Astrocyte of the cerebellum (primary cell): ENCODE measurements around the gene HASPIN.
"Not testable (repeated sequence)": the region's sequence is repeated elsewhere in the genome, so short reads cannot be mapped to it uniquely, and the experiment has no call there.

Experiments used
- DNase-seq: peaks from one replicate; pipeline ENCODE4 v3.0.0-alpha.2; 2011; ENCODE audit warnings: low read depth
- H3K4me3 ChIP-seq: 2 replicates; pipeline ENCODE4 v1.5.1; 2011; ENCODE audit warnings: mild to moderate bottlenecking, low read depth, low read length, moderate library complexity
- in situ Hi-C: cut with HindIII; loops from 2 replicates; pipeline ENCODE4 v1.10.0; 2017; ENCODE audit warnings: low sequenced_read_pairs
- TF ChIP-seq, protein P1 (sequence below): IDR thresholded peaks from 2 replicates; pipeline ENCODE4 v1.5.1; 2012; ENCODE audit warnings: low read length, low read depth, moderate library complexity, mild to moderate bottlenecking; ENCODE audit errors: missing control alignments

The HASPIN gene

DNA sequence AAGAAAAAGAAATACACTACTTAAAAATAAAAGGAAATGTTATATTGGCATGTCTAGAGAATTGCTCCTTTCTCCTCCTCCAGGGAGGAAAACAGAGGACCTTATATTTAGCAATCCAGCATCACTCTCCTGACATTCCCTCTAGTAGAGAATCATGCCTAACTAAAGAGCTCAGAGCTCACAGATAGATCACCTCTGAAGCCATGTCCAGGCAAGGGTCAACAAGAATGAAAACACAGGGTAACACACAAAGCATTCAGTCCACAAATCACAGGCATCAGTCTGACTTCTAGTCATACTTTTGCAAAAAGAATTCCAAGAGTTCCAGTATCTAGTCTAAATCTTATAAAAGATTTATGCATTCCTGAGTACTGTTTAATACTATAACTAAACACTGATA lies 4.4 kb upstream of the HASPIN start:
- H3K4me3 ChIP-seq = no peak overlapping the region
- no peak for DNase-seq
- TF ChIP-seq, protein P1, sequence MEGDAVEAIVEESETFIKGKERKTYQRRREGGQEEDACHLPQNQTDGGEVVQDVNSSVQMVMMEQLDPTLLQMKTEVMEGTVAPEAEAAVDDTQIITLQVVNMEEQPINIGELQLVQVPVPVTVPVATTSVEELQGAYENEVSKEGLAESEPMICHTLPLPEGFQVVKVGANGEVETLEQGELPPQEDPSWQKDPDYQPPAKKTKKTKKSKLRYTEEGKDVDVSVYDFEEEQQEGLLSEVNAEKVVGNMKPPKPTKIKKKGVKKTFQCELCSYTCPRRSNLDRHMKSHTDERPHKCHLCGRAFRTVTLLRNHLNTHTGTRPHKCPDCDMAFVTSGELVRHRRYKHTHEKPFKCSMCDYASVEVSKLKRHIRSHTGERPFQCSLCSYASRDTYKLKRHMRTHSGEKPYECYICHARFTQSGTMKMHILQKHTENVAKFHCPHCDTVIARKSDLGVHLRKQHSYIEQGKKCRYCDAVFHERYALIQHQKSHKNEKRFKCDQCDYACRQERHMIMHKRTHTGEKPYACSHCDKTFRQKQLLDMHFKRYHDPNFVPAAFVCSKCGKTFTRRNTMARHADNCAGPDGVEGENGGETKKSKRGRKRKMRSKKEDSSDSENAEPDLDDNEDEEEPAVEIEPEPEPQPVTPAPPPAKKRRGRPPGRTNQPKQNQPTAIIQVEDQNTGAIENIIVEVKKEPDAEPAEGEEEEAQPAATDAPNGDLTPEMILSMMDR = no peak
- in situ Hi-C loops = no loop called here

DNA sequence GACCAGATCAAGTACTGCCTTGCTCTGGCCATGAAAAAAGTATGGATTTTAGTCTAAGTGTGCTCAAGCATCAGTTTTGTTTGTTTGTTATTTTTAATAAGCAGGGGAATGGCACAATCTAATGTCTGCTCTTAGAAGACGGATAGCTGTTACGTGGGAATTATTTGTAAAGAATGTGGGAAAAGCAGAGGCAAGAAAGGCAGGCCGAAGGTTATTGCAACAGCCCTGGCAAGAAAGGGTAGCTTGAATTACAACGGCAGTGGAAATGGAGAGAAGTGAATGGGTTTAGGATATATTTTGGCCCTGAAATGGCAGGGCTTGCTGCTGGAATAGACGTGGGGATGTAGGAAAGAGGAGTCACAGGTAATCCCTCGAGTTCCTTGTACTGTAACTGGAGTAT lies 987 bp upstream of the HASPIN start:
- DNase-seq = no peak
- in situ Hi-C loops = no loop called here
- H3K4me3 ChIP-seq = peak overlapping the region; percentile 78
- TF ChIP-seq, protein P1 = no peak

DNA sequence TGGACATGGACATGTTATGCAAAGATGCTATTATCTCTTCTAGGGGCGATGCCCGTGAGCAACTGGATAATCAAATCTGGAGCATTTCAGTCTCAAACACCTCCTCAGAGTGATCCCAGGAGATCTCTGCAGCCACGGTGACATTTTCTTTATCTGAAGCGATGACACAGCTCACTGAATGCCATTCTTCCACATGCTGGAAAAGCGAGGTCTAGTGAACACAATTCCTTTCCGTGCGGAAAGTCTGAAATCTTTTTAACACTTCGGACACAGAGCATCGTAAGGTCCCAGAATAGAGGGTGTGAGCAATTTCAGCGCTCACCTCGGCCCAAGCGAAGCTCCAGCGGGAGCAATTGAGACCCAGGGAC lies 531 bp upstream of the HASPIN start:
- TF ChIP-seq, protein P1 = no peak
- peak overlapping the region; percentile 78 for H3K4me3 ChIP-seq
- in situ Hi-C loops = no loop called here
- DNase-seq = no peak

DNA sequence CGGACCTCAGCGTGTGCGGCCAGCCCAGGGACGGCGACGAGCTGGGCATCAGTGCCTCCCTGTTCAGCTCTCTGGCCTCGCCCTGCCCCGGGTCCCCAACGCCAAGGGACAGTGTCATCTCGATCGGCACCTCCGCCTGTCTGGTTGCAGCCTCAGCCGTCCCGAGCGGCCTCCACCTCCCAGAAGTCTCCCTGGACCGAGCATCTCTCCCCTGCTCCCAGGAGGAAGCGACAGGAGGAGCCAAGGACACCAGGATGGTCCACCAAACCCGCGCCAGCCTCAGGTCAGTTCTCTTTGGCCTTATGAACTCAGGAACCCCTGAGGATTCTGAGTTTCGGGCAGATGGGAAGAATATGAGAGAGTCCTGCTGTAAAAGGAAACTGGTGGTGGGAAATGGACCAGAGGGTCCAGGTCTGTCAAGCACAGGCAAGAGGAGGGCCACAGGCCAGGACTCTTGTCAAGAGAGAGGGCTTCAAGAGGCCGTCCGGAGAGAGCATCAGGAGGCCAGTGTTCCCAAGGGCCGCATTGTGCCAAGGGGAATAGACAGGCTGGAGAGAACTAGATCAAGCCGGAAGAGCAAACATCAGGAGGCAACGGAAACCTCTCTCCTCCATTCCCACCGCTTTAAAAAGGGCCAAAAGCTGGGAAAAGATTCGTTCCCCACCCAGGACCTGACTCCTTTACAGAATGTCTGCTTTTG lies 825 bp downstream of the HASPIN start:
- DNase-seq = no peak
- in situ Hi-C loops = no loop called here
- H3K4me3 ChIP-seq = peak overlapping the region; percentile 78
- TF ChIP-seq, protein P1 = no peak

DNA sequence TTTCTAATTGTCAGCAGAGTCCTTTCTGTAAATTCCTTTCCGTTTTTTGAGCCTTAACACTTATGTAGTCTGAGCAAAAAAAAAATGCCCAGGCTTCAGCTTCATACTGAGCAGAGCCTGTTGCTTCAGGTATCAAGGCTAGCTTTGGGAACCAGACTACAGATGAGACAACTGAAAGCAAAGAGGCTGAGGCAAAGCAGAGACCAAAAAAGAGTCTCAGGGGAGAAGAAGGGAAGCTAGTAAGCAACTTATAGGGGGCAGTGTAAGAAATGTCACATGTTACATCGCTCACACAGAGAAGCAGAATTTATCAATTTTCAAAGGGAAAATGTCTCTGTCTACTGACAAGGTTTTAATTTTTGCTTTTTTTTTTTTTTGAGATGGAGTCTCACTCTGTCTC lies 3.3 kb downstream of the HASPIN start:
- TF ChIP-seq, protein P1 = no peak
- DNase-seq = no peak
- in situ Hi-C loops = no loop called here
- H3K4me3 ChIP-seq = no peak overlapping the region

DNA sequence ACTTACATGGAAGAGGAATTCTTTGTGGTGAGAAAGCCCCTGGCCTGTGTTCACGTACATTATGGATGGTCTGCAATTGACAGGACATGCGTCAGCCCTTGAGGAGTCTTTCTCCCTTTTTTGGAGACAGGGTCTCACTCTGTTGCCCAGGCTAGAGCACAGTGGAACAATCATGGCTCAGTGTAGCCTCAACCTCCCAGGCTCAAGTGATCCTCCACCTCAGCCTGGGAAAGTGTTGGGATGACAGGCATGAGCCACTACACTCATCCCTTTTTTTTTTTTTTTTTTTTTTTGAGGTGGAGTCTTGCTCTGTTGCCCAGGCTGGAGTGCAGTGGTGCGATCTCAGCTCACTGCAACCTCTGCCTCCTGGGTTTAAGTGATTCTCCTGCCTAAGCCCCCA lies 4.4 kb downstream of the HASPIN start:
- H3K4me3 ChIP-seq, in situ Hi-C loops: not testable (repeated sequence)

DNA sequence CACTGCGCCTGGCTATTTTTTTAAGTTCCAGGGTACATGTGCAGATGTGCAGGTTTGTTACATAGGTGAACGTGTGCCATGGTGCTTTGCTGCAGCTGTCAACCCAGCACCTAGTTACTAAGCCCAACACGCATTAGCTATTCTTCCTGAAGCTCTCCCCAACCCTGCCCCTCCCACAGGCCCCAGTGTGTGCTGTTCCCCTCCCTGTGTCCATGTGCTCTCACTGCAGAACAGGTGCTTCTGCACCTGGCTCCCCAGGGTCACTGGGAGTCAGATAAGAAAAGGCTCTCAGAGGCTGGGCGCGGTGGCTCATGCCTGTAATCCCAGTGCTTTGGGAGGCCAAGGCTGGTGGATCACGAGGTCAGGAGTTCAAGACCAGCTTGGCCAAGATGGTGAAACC lies 6.2 kb downstream of the HASPIN start:
- in situ Hi-C loops = no loop called here
- DNase-seq = no peak
- TF ChIP-seq, protein P1 = no peak
- no peak overlapping the region for H3K4me3 ChIP-seq

More for the DNA sequence above, 4.4 kb downstream of the HASPIN start:
- DNase-seq = not testable (repeated sequence)
